GM13977 (cell line): ENCODE measurements around the gene CTIF.

Experiments
- DNase-seq: peaks from one replicate; pipeline ENCODE4 v3.0.0; 2012; ENCODE audit warnings: low spot score
- in situ Hi-C: fragments of 300-500 bp; cut with MboI; formaldehyde crosslinking; loops from one replicate; pipeline ENCODE4 v1.12.0; 2022; ENCODE audit warnings: low sequenced_read_pairs, low pct_unique_long_range_greater_than_20kb, mixed read lengths, inconsistent platforms; ENCODE audit not compliant: unreplicated experiment
- TF ChIP-seq, protein P1 (sequence below): IDR thresholded peaks from 2 replicates; pipeline ENCODE4 v1.5.1; 2012; ENCODE audit warnings: mild to moderate bottlenecking, control low read depth; ENCODE audit not compliant: insufficient read depth; ENCODE audit errors: extremely low read depth, missing control alignments

CTIF gene

DNA sequence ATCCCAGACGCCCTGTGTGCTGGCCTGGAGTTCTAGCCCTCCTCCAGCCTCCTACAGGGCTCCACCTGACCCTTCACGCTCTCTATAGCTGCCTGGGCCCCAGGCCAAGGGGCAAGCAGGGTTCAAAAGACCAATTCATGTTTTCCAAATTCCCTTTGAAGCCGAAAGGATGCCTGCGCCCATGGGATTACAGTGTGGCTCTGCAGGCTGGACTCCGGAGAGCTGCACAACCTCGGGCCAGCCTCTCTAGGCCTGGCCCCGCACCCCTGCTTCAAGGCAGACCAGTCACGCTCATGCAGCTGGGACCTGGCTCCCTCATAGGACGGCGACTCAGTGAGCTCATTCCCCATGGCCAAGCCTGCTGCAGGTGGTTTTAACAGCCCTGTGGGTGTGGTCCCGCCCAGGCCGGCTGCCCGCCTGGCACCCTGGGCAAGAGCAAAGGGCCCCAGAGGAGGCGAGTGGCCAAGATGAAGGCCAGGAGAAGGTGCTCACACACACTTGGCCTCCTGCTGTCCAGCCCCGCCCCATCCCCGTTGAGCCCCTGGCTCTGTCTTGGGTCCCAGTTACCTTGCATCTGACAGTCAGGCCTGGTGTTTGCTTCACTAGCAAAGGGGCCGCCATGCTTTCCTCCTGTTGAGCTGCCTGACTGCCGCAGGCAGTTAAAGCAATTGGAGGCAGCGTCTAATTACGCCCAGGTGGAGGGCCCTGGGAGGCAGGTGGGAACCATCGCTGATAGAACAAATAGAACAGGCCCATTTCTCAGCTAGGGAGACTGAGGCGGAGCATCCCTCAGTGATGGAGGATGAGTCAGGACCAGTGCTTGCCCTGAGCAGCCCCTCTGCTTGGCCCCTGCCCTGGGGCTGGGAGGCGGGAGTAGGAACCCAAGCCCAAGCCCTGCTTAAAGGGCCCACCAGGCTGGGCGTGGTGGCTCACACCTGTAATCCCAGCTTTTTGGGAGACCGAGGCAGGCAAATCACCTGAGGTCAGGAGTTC lies 355.1 kb downstream of the CTIF start:
- in situ Hi-C loops = no loop called here
- no peak for DNase-seq

DNA sequence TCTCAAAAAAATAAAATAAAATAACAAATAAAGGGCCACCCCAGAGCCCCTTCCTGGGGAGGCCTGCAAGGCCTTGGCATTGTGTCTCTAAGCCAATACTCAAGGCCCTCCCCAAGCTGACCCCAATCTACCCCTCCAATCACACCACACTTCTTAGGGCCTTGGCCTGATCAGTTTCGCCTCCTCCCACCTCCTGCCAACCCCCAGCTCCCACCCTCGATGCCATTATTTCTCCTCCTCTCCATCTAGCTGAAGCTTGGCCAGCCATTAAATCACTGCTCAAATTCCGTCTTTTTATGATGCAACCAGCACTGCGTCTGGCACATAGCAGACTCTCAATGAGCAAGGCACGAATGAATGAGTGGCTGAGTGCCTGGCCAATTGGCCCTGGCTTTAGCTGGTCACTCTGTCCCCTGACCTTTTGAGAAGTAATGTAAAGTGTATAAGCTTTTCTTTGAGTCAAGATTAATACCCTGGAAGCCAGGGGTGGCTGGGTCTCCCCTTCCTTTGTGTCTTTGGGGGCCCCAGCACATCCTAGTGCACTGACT lies 356.0 kb downstream of the CTIF start:
- DNase-seq = no peak
- in situ Hi-C loops = no loop called here
- TF ChIP-seq, protein P1, sequence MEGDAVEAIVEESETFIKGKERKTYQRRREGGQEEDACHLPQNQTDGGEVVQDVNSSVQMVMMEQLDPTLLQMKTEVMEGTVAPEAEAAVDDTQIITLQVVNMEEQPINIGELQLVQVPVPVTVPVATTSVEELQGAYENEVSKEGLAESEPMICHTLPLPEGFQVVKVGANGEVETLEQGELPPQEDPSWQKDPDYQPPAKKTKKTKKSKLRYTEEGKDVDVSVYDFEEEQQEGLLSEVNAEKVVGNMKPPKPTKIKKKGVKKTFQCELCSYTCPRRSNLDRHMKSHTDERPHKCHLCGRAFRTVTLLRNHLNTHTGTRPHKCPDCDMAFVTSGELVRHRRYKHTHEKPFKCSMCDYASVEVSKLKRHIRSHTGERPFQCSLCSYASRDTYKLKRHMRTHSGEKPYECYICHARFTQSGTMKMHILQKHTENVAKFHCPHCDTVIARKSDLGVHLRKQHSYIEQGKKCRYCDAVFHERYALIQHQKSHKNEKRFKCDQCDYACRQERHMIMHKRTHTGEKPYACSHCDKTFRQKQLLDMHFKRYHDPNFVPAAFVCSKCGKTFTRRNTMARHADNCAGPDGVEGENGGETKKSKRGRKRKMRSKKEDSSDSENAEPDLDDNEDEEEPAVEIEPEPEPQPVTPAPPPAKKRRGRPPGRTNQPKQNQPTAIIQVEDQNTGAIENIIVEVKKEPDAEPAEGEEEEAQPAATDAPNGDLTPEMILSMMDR = no peak

More for the DNA sequence above, 355.1 kb downstream of the CTIF start:
- TF ChIP-seq, protein P1 = no peak

DNA sequence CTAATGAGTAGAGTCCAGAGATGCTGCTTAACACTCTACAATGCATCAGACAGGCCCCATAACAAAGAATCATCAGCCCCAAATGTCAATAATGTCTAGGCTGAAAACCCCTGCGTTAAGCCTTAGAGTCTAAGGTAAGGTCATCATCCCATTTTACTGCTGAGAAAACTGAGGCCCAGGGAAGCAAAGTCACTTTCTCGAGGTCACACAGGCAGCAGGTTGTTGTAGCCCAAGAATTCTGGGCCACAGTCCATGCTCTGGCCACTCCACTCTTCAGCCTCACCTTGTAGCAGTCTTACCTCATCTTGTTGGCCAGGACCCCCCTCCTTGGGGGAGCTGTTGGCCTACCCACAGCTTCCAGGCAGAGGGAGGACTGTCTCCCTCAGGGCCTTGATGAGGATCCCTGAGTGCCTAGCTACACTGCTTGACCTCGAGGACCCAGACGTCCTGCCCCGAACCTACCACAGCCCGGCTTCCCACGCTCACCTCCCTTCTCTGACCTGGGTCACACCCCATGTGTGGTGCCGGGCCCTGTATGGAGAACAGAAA lies 357.6 kb downstream of the CTIF start:
- no peak for DNase-seq
- TF ChIP-seq, protein P1 = no peak
- in situ Hi-C loops = no loop called here

DNA sequence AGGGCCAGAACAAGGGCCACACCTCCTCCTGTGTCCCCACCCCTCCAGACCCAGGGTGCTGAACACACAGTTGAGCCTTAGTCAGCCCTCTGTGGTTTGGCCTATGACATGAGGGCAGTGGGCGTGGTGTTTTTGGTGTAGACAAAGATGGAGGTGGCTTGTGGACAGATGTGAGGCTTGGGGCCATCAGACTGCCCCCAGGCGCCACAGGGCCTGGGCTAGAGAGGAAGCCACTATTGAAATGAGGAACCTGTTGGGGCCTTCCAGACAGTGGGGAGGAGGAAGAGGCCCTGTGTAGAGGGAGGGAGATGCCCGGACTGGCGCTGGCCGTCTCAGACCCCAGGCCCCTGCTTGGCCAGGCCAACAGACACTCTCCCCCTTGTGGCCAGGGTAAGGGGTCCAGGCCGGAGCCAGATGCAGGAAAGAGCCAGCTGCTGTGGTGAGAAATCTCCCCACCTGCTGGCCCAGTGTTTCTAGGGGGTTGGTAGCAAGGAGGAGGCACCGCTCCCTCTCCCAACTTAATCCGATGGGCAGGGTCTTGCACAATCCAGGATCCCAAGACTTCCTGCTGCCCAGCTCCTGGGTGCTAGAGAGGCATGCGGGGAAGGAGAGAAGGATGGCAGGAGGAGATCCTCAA lies 358.2 kb downstream of the CTIF start:
- in situ Hi-C loops = no loop called here
- TF ChIP-seq, protein P1 = peak; percentile 24
- DNase-seq = peak; percentile 58

DNA sequence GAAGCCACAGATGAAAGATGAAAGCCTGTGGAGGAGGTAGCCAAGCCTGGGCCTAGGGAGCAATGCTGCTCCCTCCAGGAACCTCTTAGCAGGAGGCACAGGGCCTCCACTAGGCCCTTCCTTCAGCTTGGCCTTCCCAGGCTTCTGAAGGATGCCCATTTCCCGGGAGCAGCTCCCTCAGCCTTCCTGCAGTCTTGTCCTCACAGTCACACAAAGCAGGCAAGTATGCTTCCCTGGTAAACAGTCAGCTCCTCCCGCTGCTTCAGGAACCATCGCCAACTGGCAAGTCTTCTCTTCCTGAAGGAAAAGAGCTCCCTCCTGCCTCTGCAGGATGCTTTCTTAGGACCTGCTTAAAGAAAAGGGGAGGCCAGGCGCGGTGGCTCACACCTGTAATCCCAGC lies 358.7 kb downstream of the CTIF start:
- in situ Hi-C loops = no loop called here
- TF ChIP-seq, protein P1 = no peak
- DNase-seq = no peak

DNA sequence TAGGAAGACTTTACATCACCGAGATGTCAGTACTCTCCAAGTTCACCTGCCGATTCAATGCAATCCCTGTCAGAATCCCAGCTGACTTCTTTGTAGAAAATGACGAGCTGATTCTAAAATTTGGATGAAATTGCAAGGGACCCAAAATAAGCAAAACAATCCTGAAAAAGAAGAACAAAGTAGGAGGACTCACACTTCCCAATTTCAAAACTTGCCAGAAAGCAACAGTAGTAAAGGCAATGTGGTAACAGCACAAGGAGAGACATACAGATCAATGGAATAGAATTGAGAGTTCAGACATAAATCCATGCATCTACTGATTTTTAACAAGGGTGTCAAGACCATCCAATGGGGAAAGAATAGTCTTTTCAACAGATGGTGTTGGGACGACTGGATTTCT lies 359.7 kb downstream of the CTIF start:
- TF ChIP-seq, protein P1 = no peak
- in situ Hi-C loops = no loop called here
- no peak for DNase-seq
